NCI-H2107 treated with DMSO at 0.1 percent for 48 hours (cell line): ENCODE measurements around the gene MTRFR.
"Not testable (repeated sequence)": the region's sequence is repeated elsewhere in the genome, so short reads cannot be mapped to it uniquely, and the experiment has no call there.

ENCODE experiments used
- DNase-seq: peaks from one replicate; lab custom pipeline; 2025; ENCODE audit not compliant: unreplicated experiment; lab: John Stamatoyannopoulos, UW

MTRFR gene

GRCh38 chr12:123248996-123249741 lies 15.9 kb downstream of the MTRFR start:
- not testable (repeated sequence) for DNase-seq

- DNase-seq = peak; percentile 62
Measured at GRCh38 chr12:123250471-123251383, 17.5 kb downstream of the MTRFR start.

GRCh38 chr12:123251403-123252076 lies 18.3 kb downstream of the MTRFR start:
- no peak for DNase-seq

GRCh38 chr12:123252365-123252764 lies 19.1 kb downstream of the MTRFR start:
- DNase-seq = not testable (repeated sequence)

- no peak for DNase-seq
Measured at GRCh38 chr12:123253641-123254459, 20.6 kb downstream of the MTRFR start.

- DNase-seq = no peak
Measured at GRCh38 chr12:123254853-123255446, 21.7 kb downstream of the MTRFR start.

- DNase-seq = no peak
Measured at GRCh38 chr12:123258593-123258992, 25.4 kb downstream of the MTRFR start.

GRCh38 chr12:123260081-123260480 lies 26.8 kb downstream of the MTRFR start:
- no peak for DNase-seq

- DNase-seq = no peak
Measured at GRCh38 chr12:123261196-123261595, 28.0 kb downstream of the MTRFR start.

GRCh38 chr12:123263196-123263817 lies 30.1 kb downstream of the MTRFR start:
- no peak for DNase-seq

- no peak for DNase-seq
Measured at GRCh38 chr12:123264642-123265041, 31.4 kb downstream of the MTRFR start.

GRCh38 chr12:123265851-123266678 lies 32.8 kb downstream of the MTRFR start:
- no peak for DNase-seq

GRCh38 chr12:123266679-123267277 lies 33.5 kb downstream of the MTRFR start:
- DNase-seq = no peak

- DNase-seq = no peak
Measured at GRCh38 chr12:123267335-123267920, 34.2 kb downstream of the MTRFR start.

GRCh38 chr12:123267991-123268843 lies 35.0 kb downstream of the MTRFR start:
- peak; percentile 49 for DNase-seq

GRCh38 chr12:123268850-123269249 lies 35.6 kb downstream of the MTRFR start:
- no peak for DNase-seq

GRCh38 chr12:123269395-123269892 lies 36.2 kb downstream of the MTRFR start:
- DNase-seq = peak; percentile 79
